NT2/D1 (cell line): ENCODE measurements around the gene ADISSP.

Experiments used
- YY1 ChIP-seq: IDR thresholded peaks from 2 replicates; pipeline ENCODE4 v1.6.1; 2011; ENCODE audit not compliant: insufficient read length, insufficient read depth
- ZNF274 ChIP-seq: IDR thresholded peaks from 2 replicates; pipeline ENCODE4 v1.6.1; 2011; ENCODE audit warnings: mild to moderate bottlenecking, low read depth, low read length

DNA sequence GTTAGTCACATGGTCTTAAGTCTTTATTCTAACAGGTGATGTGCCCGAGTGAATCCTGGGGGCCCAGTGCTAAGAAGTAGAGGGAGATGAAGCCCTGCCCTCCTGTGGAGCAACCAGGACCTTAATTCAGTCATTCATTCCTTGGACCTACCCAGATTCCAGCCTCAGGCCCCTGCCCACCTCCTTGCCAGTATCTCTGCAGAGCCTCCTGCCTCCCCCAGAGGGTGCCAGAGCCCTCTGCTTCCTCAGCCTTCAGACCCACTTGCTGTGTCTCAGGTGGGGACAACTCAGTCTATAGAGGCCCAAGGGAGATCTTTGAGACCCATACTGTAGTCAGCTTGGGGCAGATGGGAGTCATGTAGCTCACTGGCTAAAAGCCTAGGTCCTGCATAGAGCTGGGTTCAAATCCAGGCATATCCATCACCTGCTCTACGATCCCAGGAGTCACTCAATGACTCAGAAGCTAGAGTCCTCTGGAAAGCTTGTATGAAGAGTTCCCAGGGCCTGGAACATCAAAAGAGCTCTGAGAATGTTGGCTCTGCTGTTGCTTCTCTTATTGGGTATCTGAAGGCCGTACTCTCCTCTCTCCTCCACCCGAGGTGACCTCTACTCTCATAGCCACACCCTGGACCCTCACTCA lies 51.2 kb downstream of the ADISSP start:
- TF ChIP-seq YY1: no peak
- TF ChIP-seq ZNF274: no peak
